K562 (cell line): ENCODE measurements around the gene DDX60. TPM values are rescaled to one million over a fixed set of nuclear protein-coding genes. Genes with fewer than 3 reads are reported as not detected.

Experiments
- ATAC-seq: fragments of 200-7000 bp; cut with Tn5 transposase; 3 replicates; pipeline ENCODE4 v1.9.1; 2020; ENCODE audit warnings: moderate library complexity
- BruUV-seq: library from RNA; stranded (reverse); fragments of 400-500 nt; replicated peaks from 2 replicates; lab custom pipeline; 2021; lab: Mats Ljungman, UMichigan
- CTCF ChIA-PET: fragments of 300-600 bp; formaldehyde crosslinking; extraction: SDS; loops from one replicate; lab custom pipeline; 2021; ENCODE audit warnings: low intra/inter-chr PET ratio; lab: Yijun Ruan, JAX
- POLR2A ChIA-PET: fragments of 300-600, 350-650 bp; sonication (Branson Sonifier 250); formaldehyde crosslinking; extraction: SDS; loops from one replicate; lab custom pipeline; 2021; ENCODE audit warnings: antibody characterized with exemption, inconsistent platforms; lab: Yijun Ruan, JAX
- DNase-seq, 4 experiments: peaks; one replicate each; pipeline versions ENCODE4 v3.0.0 to v3.0.0-alpha.2; 2011 to 2018; ENCODE audit warnings: low spot score in 3 of 4, mixed read lengths in 3 of 4; ENCODE audit errors: extremely low read depth in 1 of 4
- FAIRE-seq: peaks from 2 replicates; lab custom pipeline; 2011; peaks lifted over from hg19 to GRCh38; lab: Jason Lieb, UNC
- H2AFZ ChIP-seq: 2 replicates; pipeline ENCODE4 v1.6.0; 2011; ENCODE audit warnings: low read depth, low read length, control low read depth, inconsistent platforms
- H3K27ac ChIP-seq: fragments of 200-600 bp; 3 replicates; pipeline ENCODE4 v1.8.0; 2011; ENCODE audit warnings: low read depth, mild to moderate bottlenecking, control low read depth, inconsistent platforms, low read length, moderate library complexity, mixed read lengths; ENCODE audit errors: extremely low read depth
- H3K27me3 ChIP-seq, 2 experiments: fragments of 300-600 bp in 1 of 2; 2 replicates in 1 of 2; 3 replicates in 1 of 2; pipeline versions ENCODE4 v1.6.0 to v1.8.0; 2011; ENCODE audit warnings: inconsistent platforms in 2 of 2, low read length in 2 of 2, mild to moderate bottlenecking in 1 of 2, mixed read lengths in 1 of 2, moderate library complexity in 1 of 2; ENCODE audit not compliant: control insufficient read depth in 2 of 2, insufficient read depth in 2 of 2
- H3K36me3 ChIP-seq: fragments of 300-600 bp; 3 replicates; pipeline ENCODE4 v1.8.0; 2011; ENCODE audit warnings: mild to moderate bottlenecking, low read length, inconsistent platforms; ENCODE audit not compliant: control insufficient read depth, insufficient read depth
- H3K4me1 ChIP-seq, 2 experiments: fragments of 200-600 bp in 1 of 2; replicated peaks in 1 of 2; 2 replicates in 1 of 2; 3 replicates in 1 of 2; pipeline versions ENCODE4 v1.5.1 to v1.8.0; 2011; ENCODE audit warnings: inconsistent platforms in 2 of 2, low read length in 2 of 2, mild to moderate bottlenecking in 1 of 2, mixed read lengths in 1 of 2, moderate library complexity in 1 of 2; ENCODE audit not compliant: control insufficient read depth in 2 of 2, insufficient read depth in 2 of 2
- H3K4me2 ChIP-seq: 2 replicates; pipeline ENCODE4 v1.6.1; 2011; ENCODE audit warnings: low read length, control low read depth, inconsistent platforms, mixed read lengths; ENCODE audit not compliant: insufficient read depth
- H3K4me3 ChIP-seq: fragments of 200-600 bp; sonication (generic), shearing (Covaris generic); 2 replicates; pipeline ENCODE4 v1.5.1; 2016; ENCODE audit warnings: control low read depth, inconsistent platforms
- H3K79me2 ChIP-seq: fragments of 200-600 bp; 3 replicates; pipeline ENCODE4 v1.8.0; 2011; ENCODE audit warnings: low read length, inconsistent platforms; ENCODE audit not compliant: control insufficient read depth, insufficient read depth
- H3K9ac ChIP-seq, 2 experiments: 2 replicates each; pipeline versions ENCODE4 v1.6.0 to v1.6.1; 2011; ENCODE audit warnings: low read depth in 2 of 2, low read length in 2 of 2, control low read depth in 1 of 2, inconsistent platforms in 1 of 2, mild to moderate bottlenecking in 1 of 2, mixed read lengths in 1 of 2; ENCODE audit not compliant: insufficient read depth in 1 of 2
- H3K9me1 ChIP-seq: one replicate; pipeline ENCODE4 v1.6.0; 2011; ENCODE audit warnings: inconsistent platforms, mild to moderate bottlenecking, low read length, moderate library complexity; ENCODE audit not compliant: control insufficient read depth, insufficient read depth
- H3K9me3 ChIP-seq: replicated peaks from 2 replicates; pipeline ENCODE4 v1.5.1; 2011; ENCODE audit warnings: low read depth, low read length, inconsistent platforms; ENCODE audit not compliant: control insufficient read depth, insufficient read depth
- H4K20me1 ChIP-seq: replicated peaks from 2 replicates; pipeline ENCODE4 v1.6.1; 2011; ENCODE audit warnings: low read length, inconsistent platforms, mixed read lengths; ENCODE audit not compliant: control insufficient read depth, insufficient read depth
- CGGBP1 ChIP-seq: fragments of 250-450 bp; sonication (Bioruptor Pico); IDR thresholded peaks from 2 replicates; pipeline ENCODE4 v1.9.0; 2021; ENCODE audit warnings: mild to moderate bottlenecking
- GTF2A2 ChIP-seq: IDR thresholded peaks from 2 replicates; pipeline ENCODE4 v1.6.1; 2016; ENCODE audit warnings: mild to moderate bottlenecking, missing genetic modification characterization, missing compliant biosample characterization
- NR2C2 ChIP-seq, 2 experiments: fragments of 200-800 bp in 1 of 2; sonication (Bioruptor generic) in 1 of 2; sonication (generic) in 1 of 2; formaldehyde crosslinking in 1 of 2; IDR thresholded peaks; 2 replicates each; pipeline versions ENCODE4 v1.6.1 to v1.8.0; 2016 to 2022; ENCODE audit warnings: mild to moderate bottlenecking in 1 of 2, missing compliant biosample characterization in 1 of 2, missing genetic modification characterization in 1 of 2, missing genetic modification reagents in 1 of 2
- RBM14 ChIP-seq: fragments of 200-400 bp; formaldehyde crosslinking; IDR thresholded peaks from 2 replicates; pipeline ENCODE4 v1.6.1; 2018; ENCODE audit warnings: low read depth, mild to moderate bottlenecking, low read length, moderate library complexity, borderline replicate concordance; ENCODE audit not compliant: insufficient read depth
- TCF7 ChIP-seq: sonication (generic); IDR thresholded peaks from 2 replicates; pipeline ENCODE4 v1.6.1; 2016; ENCODE audit warnings: antibody characterized with exemption, borderline replicate concordance
- ZNF740 ChIP-seq, 3 experiments: fragments of 200-800 bp in 1 of 3; sonication (Bioruptor generic) in 1 of 3; sonication (generic) in 1 of 3; formaldehyde crosslinking in 1 of 3; IDR thresholded peaks; 2 replicates each; pipeline versions ENCODE4 v1.6.1 to v1.8.0; 2016 to 2022; ENCODE audit warnings: mild to moderate bottlenecking in 2 of 3, missing compliant biosample characterization in 2 of 3, missing genetic modification characterization in 2 of 3, missing genetic modification reagents in 1 of 3
- WGBS: fragments of 100-300 bp; shearing (Covaris generic); methylation state at CpG from one replicate; pipeline ENCODE4 v1.1.6; 2016; ENCODE audit warnings: low coverage, mixed read lengths; ENCODE audit not compliant: insufficient coverage; ENCODE audit errors: missing lambda C conversion rate; 5-methylcytosine and 5-hydroxymethylcytosine counted together
- in situ Hi-C: fragments of 300-500 bp; cut with MboI; formaldehyde crosslinking; loops from 4 replicates; pipeline ENCODE4 v1.15.0; 2018; ENCODE audit warnings: inconsistent platforms, mixed read lengths
- intact Hi-C: fragments of 100-400 bp; cut with micrococcal nuclease; formaldehyde crosslinking; loops from 2 replicates; pipeline ENCODE4 v1.14.2; 2022
- polyA plus RNA-seq, 8 experiments: library from polyadenylated mRNA; depleted of rRNA in 4 of 8; stranded (reverse) in 5 of 8; unstranded in 3 of 8; fragments of >200 nt; fragmentation: Nextera tagmentation in 2 of 8; fragmentation: Illumina TruSeq in 1 of 8; extraction: Ambion mirVana in 2 of 8; extraction: Trizol in 1 of 8; gene quantifications; 2 replicates each; pipeline versions ENCODE4 v1.2.1 to v1.2.3, GENCODE V29; 2011 to 2014; ENCODE audit warnings: inconsistent platforms in 1 of 8, missing spikeins in 1 of 8
- total RNA-seq, 7 experiments: library from RNA; depleted of rRNA in 6 of 7; stranded (reverse); fragments of >200 nt in 6 of 7; fragmentation: Illumina TruSeq in 2 of 7; extraction: Trizol in 2 of 7; gene quantifications; 2 replicates each; pipeline versions ENCODE4 v1.2.1 to v1.2.3, GENCODE V29; 2011 to 2021; ENCODE audit warnings: low replicate concordance in 1 of 7

The DDX60 gene
- total and polyA plus RNA-seq, 9 of the 15 experiments (the other 6 are each of a cell fraction or from before 2014, with no cell fraction given), result 0.06 to 0.25 (median 0.13) TPM

DNA sequence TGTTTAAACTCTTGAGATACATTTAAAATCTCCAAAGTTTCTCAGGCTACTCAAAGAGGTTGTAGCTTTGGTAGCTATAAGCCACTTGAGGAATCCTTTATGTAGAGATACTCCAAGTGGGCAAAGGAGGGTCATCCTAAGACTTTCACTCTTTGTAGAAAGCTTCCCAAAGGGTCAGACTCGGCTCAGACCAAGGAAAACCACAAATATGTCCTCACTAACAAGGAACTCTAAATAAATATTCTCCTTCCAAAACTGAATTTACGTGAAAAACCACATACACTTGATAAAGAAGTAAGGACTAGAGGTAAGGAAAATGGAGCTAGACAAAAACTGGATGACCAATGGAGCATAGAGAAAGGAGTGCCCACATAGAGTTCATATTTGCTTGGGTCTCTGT, 41.7 kb upstream of the DDX60 start:
- no peaks in the 10 kb centered on the region for H4K20me1 ChIP-seq
- DNase-seq (no peak), FAIRE-seq (no peak), ATAC-seq (no peak)
- POLR2A ChIA-PET, result no interaction called here
- in situ Hi-C loops (no loop called here), intact Hi-C loops (no loop called here)
- TF ChIP-seq RBM14 (no peak), TCF7 (no peak), ZNF740 (CRISPR knock-in tag; IDR thresholded peaks at IDR 0.05) (no peak), ZNF740 (tag; IDR thresholded peaks at IDR 0.05) (no peak), GTF2A2 (tag) (no peak), CGGBP1 (CRISPR knock-in tag) (no peak), NR2C2 (CRISPR knock-in tag; IDR thresholded peaks at IDR 0.05) (no peak), NR2C2 (tag; IDR thresholded peaks at IDR 0.05) (no peak)
- BruUV-seq, result no TSS peak
- no peaks in the 10 kb centered on the region for H3K4me1 ChIP-seq
- H3K9ac ChIP-seq, result no peak overlapping the region
- CTCF ChIA-PET, result no interaction called here
- H3K4me2 ChIP-seq, result no peak overlapping the region
- H2AFZ ChIP-seq, result no peak overlapping the region
- H3K4me3 ChIP-seq, result no peak overlapping the region
- H3K9me1 ChIP-seq, result no peaks in the 10 kb centered on the region
- H3K27me3 ChIP-seq, result no peaks in the 10 kb centered on the region
- H3K27ac ChIP-seq, result no peak overlapping the region
- H3K79me2 ChIP-seq, result no peaks in the 10 kb centered on the region
- H3K9me3 ChIP-seq, result no peaks in the 10 kb centered on the region
- H3K36me3 ChIP-seq, result no peaks in the 10 kb centered on the region
- WGBS, result 4% methylated on average over 2 of the region's 2 CpGs
